Peyer's patch (tissue), 4 donors: ENCODE data around the gene SLC28A3. TPM values are rescaled to one million over a fixed set of nuclear protein-coding genes. Genes with fewer than 3 reads are reported as not detected.

ENCODE experiments used
- DNase-seq, 3 donors: peaks; one replicate each; pipeline ENCODE4 v3.0.0-alpha.2; 2017 to 2019
- H3K27ac ChIP-seq, 4 donors: fragments of 200-600 bp; sonication (generic); one replicate each; pipeline ENCODE4 v1.5.1; 2016 to 2019
- H3K27me3 ChIP-seq, 2 donors: fragments of 200-600 bp; sonication (generic); one replicate each; pipeline ENCODE4 v1.5.1; 2019
- H3K36me3 ChIP-seq, 3 donors: fragments of 200-600 bp; sonication (generic); one replicate each; pipeline ENCODE4 v1.5.1; 2016 to 2019
- H3K4me1 ChIP-seq, 4 donors: fragments of 200-600 bp; sonication (generic); one replicate each; pipeline ENCODE4 v1.5.1; 2016 to 2019
- H3K4me3 ChIP-seq, 4 donors: fragments of 200-600 bp; sonication (generic); 1 replicate in 3 of 4; 2 replicates in 1 of 4; pipeline ENCODE4 v1.5.1; 2016 to 2019; ENCODE audit warnings: mild to moderate bottlenecking in 1 of 4
- H3K9me3 ChIP-seq, 4 donors: fragments of 200-600 bp; sonication (generic); one replicate each; pipeline ENCODE4 v1.5.1; 2016 to 2019; ENCODE audit warnings: mild to moderate bottlenecking in 1 of 4
- CTCF ChIP-seq, 6 experiments: fragments of 450-650 bp in 4 of 6; fragments of 200-600 bp in 2 of 6; sonication (generic) in 1 of 6; IDR thresholded peaks; one replicate each; pipeline ENCODE4 v1.5.1; 2017 to 2019; ENCODE audit warnings: antibody characterized with exemption in 6 of 6, mild to moderate bottlenecking in 3 of 6, moderate library complexity in 1 of 6
- POLR2A ChIP-seq, 2 donors: fragments of 450-650 bp; IDR thresholded peaks; one replicate each; pipeline ENCODE4 v1.5.1; 2017; ENCODE audit warnings: antibody characterized with exemption in 2 of 2, mild to moderate bottlenecking in 2 of 2, moderate library complexity in 2 of 2
- total RNA-seq, 4 donors: library from RNA; depleted of rRNA; stranded (reverse); fragments of >200 nt; gene quantifications; one replicate each; pipeline ENCODE4 v1.1.0, GENCODE V29; 2016

SLC28A3 gene
- total RNA-seq, 4 donors from 2014 or later: 5.0 to 22.3 (median 7.4) TPM

DNA sequence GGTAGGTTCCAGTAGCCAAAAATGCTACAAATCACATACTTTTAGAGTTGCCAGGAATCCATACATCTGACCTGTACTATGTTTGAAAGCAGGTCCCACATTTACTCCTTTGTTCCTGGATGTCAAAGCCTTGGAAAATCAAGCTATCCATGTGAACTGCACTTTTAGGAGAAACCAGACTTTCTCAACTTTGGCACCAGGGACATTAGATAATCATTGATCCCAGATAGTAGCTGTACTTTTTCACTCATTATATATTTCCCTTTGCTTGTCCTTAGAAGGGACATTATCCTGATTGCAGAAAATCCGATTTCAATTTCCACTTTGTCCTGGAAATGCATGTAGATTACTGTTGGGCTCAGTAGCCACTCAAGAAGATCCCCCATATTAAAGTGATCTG is 44.1 kb upstream of the SLC28A3 start:
- Histone ChIP-seq H3K27me3 (no peaks in the 10 kb centered on the region), H3K36me3 (no peaks in the 10 kb centered on the region), H3K4me1 (no peaks in the 10 kb centered on the region), H3K9me3 (no peaks in the 10 kb centered on the region), H3K27ac (no peak overlapping the region), H3K4me3 (no peak overlapping the region)
- TF ChIP-seq CTCF (IDR thresholded peaks at IDR 0.05) (no peak), POLR2A (IDR thresholded peaks at IDR 0.05) (no peak)
- no peak for DNase-seq

DNA sequence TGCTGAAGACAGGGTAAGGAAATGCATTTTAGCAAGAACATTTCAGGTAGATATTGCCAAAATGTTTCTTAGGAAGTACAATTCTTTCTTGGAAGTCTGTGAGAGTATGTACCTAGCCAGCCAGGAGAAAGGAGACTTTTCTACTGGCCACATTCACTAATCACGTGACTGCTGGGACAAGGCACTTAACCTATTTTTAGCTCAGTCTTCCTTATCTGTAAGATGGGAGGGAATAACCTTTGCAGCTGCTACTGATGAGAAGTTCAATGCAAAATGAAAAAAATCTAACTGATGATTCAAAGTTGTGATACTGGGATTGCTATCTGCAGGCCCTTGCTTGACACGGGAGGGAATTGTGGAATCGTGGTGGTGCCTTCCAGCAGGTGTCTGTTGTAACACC is 42.6 kb upstream of the SLC28A3 start:
- no peaks in the 10 kb centered on the region for H3K27me3 ChIP-seq
- H3K36me3 ChIP-seq: no peaks in the 10 kb centered on the region
- H3K4me3 ChIP-seq: no peak overlapping the region
- H3K9me3 ChIP-seq: no peaks in the 10 kb centered on the region
- TF ChIP-seq CTCF (IDR thresholded peaks at IDR 0.05) (no peak), POLR2A (IDR thresholded peaks at IDR 0.05) (no peak)
- H3K27ac ChIP-seq: no peak overlapping the region
- no peak for DNase-seq
- no peaks in the 10 kb centered on the region for H3K4me1 ChIP-seq

DNA sequence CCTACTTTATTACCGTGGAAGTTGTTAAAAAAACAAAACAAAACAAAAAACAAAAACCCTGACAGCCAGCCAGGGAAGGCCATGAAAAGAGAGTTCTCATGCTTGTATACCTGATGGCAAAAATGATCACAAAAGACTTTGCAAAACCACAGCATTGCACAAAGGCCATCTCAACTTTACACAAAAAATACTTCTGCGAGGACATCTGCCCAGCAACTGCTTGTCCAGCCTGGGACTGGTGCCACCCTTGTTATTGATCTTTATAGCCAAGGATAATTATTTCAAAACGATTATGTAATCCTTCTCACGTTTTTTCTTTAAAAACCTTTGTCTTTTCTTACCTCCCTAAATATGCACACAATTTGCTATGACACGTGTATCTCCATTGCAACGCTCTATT is 42.2 kb upstream of the SLC28A3 start:
- no peak for TF ChIP-seq POLR2A (IDR thresholded peaks at IDR 0.05)
- TF ChIP-seq CTCF (IDR thresholded peaks at IDR 0.05): no peak
- Histone ChIP-seq H3K27ac (no peak overlapping the region), H3K4me1 (no peaks in the 10 kb centered on the region), H3K9me3 (no peaks in the 10 kb centered on the region), H3K36me3 (no peaks in the 10 kb centered on the region), H3K27me3 (no peaks in the 10 kb centered on the region), H3K4me3 (no peak overlapping the region)
- DNase-seq: no peak

DNA sequence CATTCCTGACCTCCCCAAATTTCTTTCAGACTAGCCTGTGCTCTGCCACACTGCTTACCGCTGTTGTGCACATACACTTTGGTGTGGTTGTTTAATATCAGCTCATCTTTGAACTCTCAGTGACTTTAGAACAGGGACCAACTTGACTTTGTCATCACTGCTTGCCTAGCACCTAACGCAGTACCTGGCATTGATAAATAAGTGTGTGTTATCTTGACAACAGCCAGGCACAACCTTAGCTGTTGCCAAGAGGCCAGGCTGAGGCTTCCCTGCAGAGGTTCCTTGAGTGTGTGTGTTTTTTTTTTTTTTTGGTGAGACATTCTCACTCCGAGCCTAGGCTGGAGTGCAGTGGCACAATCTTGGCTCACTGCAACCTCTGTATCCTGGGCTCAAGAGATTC is 41.0 kb upstream of the SLC28A3 start:
- TF ChIP-seq POLR2A (IDR thresholded peaks at IDR 0.05): no peak
- no peak for TF ChIP-seq CTCF (IDR thresholded peaks at IDR 0.05)
- Histone ChIP-seq H3K9me3 (no peaks in the 10 kb centered on the region), H3K27me3 (no peaks in the 10 kb centered on the region), H3K4me1 (no peaks in the 10 kb centered on the region), H3K4me3 (no peak overlapping the region), H3K36me3 (no peaks in the 10 kb centered on the region), H3K27ac (no peak overlapping the region)
- DNase-seq: no peak

GRCh38 chr9:84379740-84380139 is 39.2 kb upstream of the SLC28A3 start:
- no peak for DNase-seq
- no peak overlapping the region for H3K4me3 ChIP-seq
- no peak overlapping the region for H3K27ac ChIP-seq
- no peaks in the 10 kb centered on the region for H3K4me1 ChIP-seq
- no peaks in the 10 kb centered on the region for H3K9me3 ChIP-seq
- H3K36me3 ChIP-seq: no peaks in the 10 kb centered on the region
- no peak for TF ChIP-seq CTCF (IDR thresholded peaks at IDR 0.05)
- no peak for TF ChIP-seq POLR2A (IDR thresholded peaks at IDR 0.05)
- H3K27me3 ChIP-seq: no peaks in the 10 kb centered on the region

DNA sequence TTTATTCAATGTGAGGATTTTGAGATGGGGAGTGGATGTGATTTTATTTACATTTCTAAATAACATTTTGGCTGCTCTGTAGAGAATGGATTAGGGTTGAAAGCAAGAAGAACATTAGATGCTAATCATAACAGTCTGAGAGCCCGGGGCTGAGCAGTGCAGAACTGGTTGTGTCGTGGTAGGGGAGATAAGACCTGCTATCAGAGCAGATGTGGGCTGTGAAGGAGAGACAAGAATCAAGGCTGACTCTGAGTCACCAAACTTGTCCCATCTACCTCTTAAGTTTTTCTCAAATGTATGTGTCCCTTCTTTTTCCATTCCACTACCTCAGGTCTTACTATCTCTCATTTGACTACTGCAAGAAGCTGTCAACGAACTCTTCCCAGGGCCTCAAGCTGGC is 35.4 kb upstream of the SLC28A3 start:
- no peaks in the 10 kb centered on the region for H3K27me3 ChIP-seq
- TF ChIP-seq POLR2A (IDR thresholded peaks at IDR 0.05) (no peak), CTCF (IDR thresholded peaks at IDR 0.05) (no peak)
- H3K27ac ChIP-seq: no peak overlapping the region
- H3K4me1 ChIP-seq: no peaks in the 10 kb centered on the region
- H3K4me3 ChIP-seq: no peak overlapping the region
- no peaks in the 10 kb centered on the region for H3K9me3 ChIP-seq
- H3K36me3 ChIP-seq: no peaks in the 10 kb centered on the region
- no peak for DNase-seq
